Measurements from ENCODE around the gene LAMB4. TPM values are rescaled to one million over a fixed set of nuclear protein-coding genes. Genes with fewer than 3 reads are reported as not detected.
A peak's percentile ranks its signal among the peaks of the same experiment; 100 is the strongest.

Gene LAMB4
- total RNA-seq, 4 donors from 2014 or later = 0.75 to 2.6 (median 1.7) TPM; not detected in 1

DNA sequence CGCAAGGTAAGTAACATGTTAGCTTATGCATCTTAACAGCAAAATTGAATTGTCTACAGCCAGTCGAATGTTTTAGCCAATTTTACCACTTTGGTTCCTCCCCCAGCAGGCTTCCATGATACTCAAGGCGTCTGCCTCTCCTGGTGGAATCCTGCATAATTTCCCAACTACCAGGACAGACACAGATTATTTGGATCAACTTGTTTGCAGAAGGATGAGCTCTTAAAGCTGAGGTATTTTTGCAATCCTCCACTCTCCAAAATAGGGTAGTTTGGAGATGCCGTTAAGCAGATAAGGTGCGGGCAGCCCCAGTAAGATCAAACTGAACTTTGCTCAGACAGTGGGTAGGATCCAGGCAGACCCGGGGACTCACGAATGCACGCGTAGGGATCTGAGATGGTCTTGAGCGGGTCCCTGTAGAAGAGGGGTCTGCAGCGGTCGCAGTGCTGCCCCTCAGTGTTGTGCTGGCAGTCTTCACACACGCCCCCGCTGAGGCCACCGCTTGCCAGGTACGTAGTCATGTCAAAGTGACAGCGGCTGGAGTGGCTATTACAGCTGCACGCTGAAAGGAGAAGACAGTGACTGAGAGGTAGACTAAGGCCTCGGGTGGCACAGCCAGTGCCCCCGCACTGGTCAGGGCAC is 27.4 kb downstream of the LAMB4 start:
- peak; percentile 84 for DNase-seq (ENCODE audit: extremely low spot score)
- Histone ChIP-seq H3K36me3 (no peaks in the 10 kb centered on the region), H3K27ac (replicated peaks in 1 of 4) (no peak overlapping the region), H3K9me3 (no peaks in the 10 kb centered on the region), H3K27me3 (no peaks in the 10 kb centered on the region), H3K4me1 (peaks cover 0 to 24% (median 17%) of the 10 kb centered on the region in 4 donors), H3K4me3 (no peak overlapping the region)
- WGBS = 97% methylated on average over 20 of the region's 20 CpGs
- intact Hi-C loops (cut with DNase I) = no loop called here
- TF ChIP-seq, protein P1, sequence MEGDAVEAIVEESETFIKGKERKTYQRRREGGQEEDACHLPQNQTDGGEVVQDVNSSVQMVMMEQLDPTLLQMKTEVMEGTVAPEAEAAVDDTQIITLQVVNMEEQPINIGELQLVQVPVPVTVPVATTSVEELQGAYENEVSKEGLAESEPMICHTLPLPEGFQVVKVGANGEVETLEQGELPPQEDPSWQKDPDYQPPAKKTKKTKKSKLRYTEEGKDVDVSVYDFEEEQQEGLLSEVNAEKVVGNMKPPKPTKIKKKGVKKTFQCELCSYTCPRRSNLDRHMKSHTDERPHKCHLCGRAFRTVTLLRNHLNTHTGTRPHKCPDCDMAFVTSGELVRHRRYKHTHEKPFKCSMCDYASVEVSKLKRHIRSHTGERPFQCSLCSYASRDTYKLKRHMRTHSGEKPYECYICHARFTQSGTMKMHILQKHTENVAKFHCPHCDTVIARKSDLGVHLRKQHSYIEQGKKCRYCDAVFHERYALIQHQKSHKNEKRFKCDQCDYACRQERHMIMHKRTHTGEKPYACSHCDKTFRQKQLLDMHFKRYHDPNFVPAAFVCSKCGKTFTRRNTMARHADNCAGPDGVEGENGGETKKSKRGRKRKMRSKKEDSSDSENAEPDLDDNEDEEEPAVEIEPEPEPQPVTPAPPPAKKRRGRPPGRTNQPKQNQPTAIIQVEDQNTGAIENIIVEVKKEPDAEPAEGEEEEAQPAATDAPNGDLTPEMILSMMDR (IDR thresholded peaks at IDR 0.05) = no peak
- TF ChIP-seq POLR2AphosphoS5 (IDR thresholded peaks at IDR 0.05) = no peak
- no peak for TF ChIP-seq POLR2A (IDR thresholded peaks at IDR 0.05; ENCODE audit: low read depth)
- no peak for TF ChIP-seq EP300 (IDR thresholded peaks at IDR 0.05)

DNA sequence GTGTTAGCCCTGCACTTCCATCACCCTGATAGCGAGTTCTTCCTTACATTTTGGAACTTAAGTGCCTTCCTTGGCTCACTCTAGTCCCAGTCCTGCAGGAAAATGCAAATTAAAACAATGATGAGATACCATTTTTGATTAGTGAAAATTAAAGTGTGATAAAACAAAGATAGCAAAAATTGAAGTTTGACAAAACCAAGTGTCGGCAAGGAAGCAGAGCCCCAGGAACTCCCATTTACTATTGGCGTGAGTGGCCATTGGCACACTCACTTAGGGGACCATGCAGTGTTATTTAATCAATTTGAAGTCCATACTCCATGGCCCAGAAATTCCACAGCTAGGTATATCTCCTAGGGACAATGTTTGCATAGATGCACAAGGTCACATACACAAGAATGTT is 28.4 kb downstream of the LAMB4 start:
- intact Hi-C loops (cut with DNase I) = no loop called here

DNA sequence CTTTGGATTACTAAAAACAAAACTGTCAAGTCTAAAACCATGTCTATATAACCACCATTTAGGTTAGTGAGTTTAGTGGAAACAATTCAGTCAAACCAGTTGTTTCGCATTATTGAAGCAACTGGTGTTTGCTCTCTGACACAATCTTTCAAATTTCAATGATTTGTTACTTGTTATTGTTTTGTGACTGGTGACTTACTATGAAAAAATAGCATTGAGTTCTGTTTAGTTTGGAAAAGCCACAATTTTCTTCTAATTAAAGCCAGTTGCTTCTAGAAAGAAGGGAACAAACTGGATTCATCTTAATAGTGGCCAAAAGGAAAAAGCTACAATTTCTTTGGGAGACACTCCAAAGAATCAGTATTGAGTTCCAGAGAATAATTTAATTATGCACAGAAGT is 30.4 kb downstream of the LAMB4 start:
- TF ChIP-seq EP300 (IDR thresholded peaks at IDR 0.05) (no peak), POLR2A (IDR thresholded peaks at IDR 0.05; ENCODE audit: low read depth) (no peak), POLR2AphosphoS5 (IDR thresholded peaks at IDR 0.05) (no peak)
- TF ChIP-seq, protein P1 (IDR thresholded peaks at IDR 0.05) = no peak
- intact Hi-C loops (cut with DNase I) = loop anchor here (5.0 kb wide), 1 partner anchor 92 kb away; no protein-coding TSS in a partner anchor
- DNase-seq (ENCODE audit: extremely low spot score) = no peak
- H3K4me3 ChIP-seq = no peak overlapping the region
- no peaks in the 10 kb centered on the region for H3K27me3 ChIP-seq
- H3K36me3 ChIP-seq = no peaks in the 10 kb centered on the region
- H3K4me1 ChIP-seq = peaks cover 9 to 40% (median 32%) of the 10 kb centered on the region in 4 donors
- H3K27ac ChIP-seq (replicated peaks in 1 of 4) = no peak overlapping the region
- no peaks in the 10 kb centered on the region for H3K9me3 ChIP-seq
- WGBS = 76% methylated on average over 1 of the region's 1 CpG

More for the DNA sequence above, 28.4 kb downstream of the LAMB4 start:
- TF ChIP-seq POLR2A (IDR thresholded peaks at IDR 0.05; ENCODE audit: low read depth) (no peak), EP300 (IDR thresholded peaks at IDR 0.05) (no peak), POLR2AphosphoS5 (IDR thresholded peaks at IDR 0.05) (no peak)
- TF ChIP-seq, protein P1 (IDR thresholded peaks at IDR 0.05) = no peak
- DNase-seq (ENCODE audit: extremely low spot score) = no peak
- no peak overlapping the region for H3K27ac ChIP-seq (replicated peaks in 1 of 4)
- no peaks in the 10 kb centered on the region for H3K36me3 ChIP-seq
- no peak overlapping the region for H3K4me3 ChIP-seq
- H3K9me3 ChIP-seq = no peaks in the 10 kb centered on the region
- peaks cover 0 to 23% (median 14%) of the 10 kb centered on the region in 4 donors for H3K4me1 ChIP-seq
- no peaks in the 10 kb centered on the region for H3K27me3 ChIP-seq
- WGBS = 96% methylated on average over 3 of the region's 3 CpGs

DNA sequence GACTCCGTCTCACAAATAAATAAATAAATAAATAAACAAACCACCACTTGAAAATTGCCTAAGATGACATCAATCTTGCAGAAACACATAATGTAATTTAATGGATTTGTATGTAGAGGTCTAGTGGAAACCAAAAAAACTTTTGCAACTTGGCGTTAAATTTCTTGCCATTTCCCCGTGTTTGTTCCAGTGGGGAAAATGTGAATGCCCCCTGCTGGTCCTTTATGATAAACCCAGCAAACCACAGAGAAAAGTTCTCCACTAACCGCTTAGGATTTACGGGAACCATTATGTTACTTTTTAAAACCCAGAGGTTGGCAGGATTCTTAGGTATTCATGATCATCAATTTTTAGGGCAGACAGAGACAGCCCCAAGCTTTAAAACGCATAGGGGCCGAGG is 32.5 kb downstream of the LAMB4 start:
- H3K27ac ChIP-seq (replicated peaks in 1 of 4) = no peak overlapping the region
- no peaks in the 10 kb centered on the region for H3K36me3 ChIP-seq
- 84% methylated on average over 7 of the region's 7 CpGs for WGBS
- DNase-seq (ENCODE audit: extremely low spot score) = no peak
- TF ChIP-seq, protein P1 (IDR thresholded peaks at IDR 0.05) = peak in 2 of 3 experiments; percentile 11 to 34
- TF ChIP-seq POLR2AphosphoS5 (IDR thresholded peaks at IDR 0.05) = no peak
- no peaks in the 10 kb centered on the region for H3K9me3 ChIP-seq
- intact Hi-C loops (cut with DNase I) = loop anchor here (5.0 kb wide), 1 partner anchor 90 kb away; no protein-coding TSS in a partner anchor
- no peak overlapping the region for H3K4me3 ChIP-seq
- peaks cover 19 to 55% (median 43%) of the 10 kb centered on the region in 4 donors for H3K4me1 ChIP-seq
- no peaks in the 10 kb centered on the region for H3K27me3 ChIP-seq

Data from esophagus muscularis mucosa (tissue), 4 donors.